Panc1 (cell line): ENCODE data around the gene PET117.

Experiments used
- CTCF ChIP-seq: fragments of 450-650 bp; IDR thresholded peaks from 2 replicates; pipeline ENCODE4 v1.5.1; 2017; ENCODE audit warnings: mild to moderate bottlenecking
- POLR2AphosphoS5 ChIP-seq: IDR thresholded peaks from 2 replicates; pipeline ENCODE4 v1.6.1; 2012; ENCODE audit warnings: mild to moderate bottlenecking, low read depth, low read length, moderate library complexity
- REST ChIP-seq, 2 experiments: IDR thresholded peaks; 2 replicates each; pipeline ENCODE4 v1.6.1; 2011 to 2012; ENCODE audit warnings: low read depth in 2 of 2, control low read depth in 1 of 2, low read length in 1 of 2, mild to moderate bottlenecking in 1 of 2, moderate library complexity in 1 of 2; ENCODE audit not compliant: insufficient read depth in 1 of 2
- SIN3A ChIP-seq: IDR thresholded peaks from 2 replicates; pipeline ENCODE4 v1.6.1; 2012; ENCODE audit warnings: low read depth, mild to moderate bottlenecking, low read length, moderate library complexity, borderline replicate concordance; ENCODE audit not compliant: insufficient read depth

- TF ChIP-seq CTCF, result no peak
- no peak for TF ChIP-seq SIN3A
- no peak for TF ChIP-seq REST (IDR thresholded peaks at IDR 0.05; ENCODE audit: insufficient read depth in 1 of 2, low read depth in 2 of 2, low read length in 1 of 2)
- TF ChIP-seq POLR2AphosphoS5, result no peak
These were observed 16.7 kb downstream of the PET117 start for GRCh38 chr20:18154342-18154741.
